Ovary (tissue), 9 donors: ENCODE results near the gene SLC1A3. TPM values are rescaled to one million over a fixed set of nuclear protein-coding genes. Genes with fewer than 3 reads are reported as not detected.

Experiments used
- DNase-seq, 5 donors: peaks; one replicate each; pipeline ENCODE4 v3.0.0-alpha.2; 2019 to 2020
- H3K27ac ChIP-seq, 2 donors: fragments of 200-600 bp; one replicate each; pipeline versions ENCODE4 v1.5.1 to v1.8.0; 2019 to 2022
- H3K27me3 ChIP-seq: fragments of 200-600 bp; one replicate; pipeline ENCODE4 v1.8.0; 2022
- H3K36me3 ChIP-seq: fragments of 200-600 bp; sonication (generic); one replicate; pipeline ENCODE4 v1.5.1; 2019
- H3K4me1 ChIP-seq: one replicate; pipeline ENCODE4 v1.8.1; 2013; ENCODE audit warnings: mild to moderate bottlenecking, moderate library complexity; ENCODE audit not compliant: insufficient read depth
- H3K4me3 ChIP-seq: fragments of 200-600 bp; sonication (generic); one replicate; pipeline ENCODE4 v1.5.1; 2017
- H3K9me3 ChIP-seq, 2 donors: fragments of 200-600 bp in 1 of 2; sonication (generic) in 1 of 2; one replicate each; pipeline versions ENCODE4 v1.5.1 to v1.8.1; 2013 to 2019; ENCODE audit warnings: mild to moderate bottlenecking in 1 of 2, moderate library complexity in 1 of 2
- CTCF ChIP-seq, 3 donors: fragments of 450-650 bp in 2 of 3; fragments of 200-600 bp in 1 of 3; IDR thresholded peaks; one replicate each; pipeline versions ENCODE4 v1.5.1 to v1.8.0; 2016 to 2022; ENCODE audit warnings: antibody characterized with exemption in 3 of 3, mild to moderate bottlenecking in 1 of 3
- EP300 ChIP-seq: sonication (generic); formaldehyde crosslinking; IDR thresholded peaks from one replicate; pipeline ENCODE4 v1.6.1; 2017; ENCODE audit warnings: antibody characterized with exemption
- POLR2A ChIP-seq: fragments of 450-650 bp; IDR thresholded peaks from one replicate; pipeline ENCODE4 v1.6.1; 2017; ENCODE audit warnings: antibody characterized with exemption, mild to moderate bottlenecking, moderate library complexity
- WGBS, 3 donors: extraction: QIAGEN DNeasy Blood & Tissue Kit in 1 of 3; methylation state at CpG; one replicate each; pipeline versions ENCODE4 v1.1.5 to v1.1.7; 2013 to 2017; 5-methylcytosine and 5-hydroxymethylcytosine counted together
- intact Hi-C, 4 donors: fragments of 100-400 bp; cut with DNase I; formaldehyde crosslinking; loops; one replicate each; pipeline versions ENCODE4 v1.11.0 to v1.15.1; 2022 to 2023
- polyA plus RNA-seq, 2 donors: library from polyadenylated mRNA; stranded (reverse); fragments of 200-250 nt in 1 of 2; fragments of 350-450 nt in 1 of 2; fragmentation: Illumina TruSeq in 1 of 2; extraction: RNeasy Lipid Tissue Mini Kit (QIAGEN cat#74804) in 1 of 2; gene quantifications; one replicate each; pipeline ENCODE4 v1.2.3, GENCODE V29; 2013 to 2014
- total RNA-seq, 7 donors: library from RNA; depleted of rRNA in 2 of 7; stranded (reverse); fragments of >200 nt in 2 of 7; fragmentation: NEBNext Ultra II Directional in 3 of 7; extraction: Animal tissue kit (Norgen Biotek cat#: 25700) in 3 of 7; gene quantifications; one replicate each; pipeline versions ENCODE4 v1.1.0 to v1.2.4, GENCODE V29; 2016 to 2023
- donor health status: DM: no; HTN: no; CAD: no; lungs with moderate emphysema.
- donor health status: DM: no; HTN: no; CAD: no.
- donor health status: Bipolar disorder and iron deficiency.
- donor health status: DM: yes; HTN: yes; CAD: no.
- donor health status: DM: no; HTN: no; CAD: no.
- donor health status: DM: yes; HTN: yes; CAD: no.

SLC1A3 gene
- total and polyA plus RNA-seq, 9 donors = 5.2 to 72.3 (median 36.7) TPM

GRCh38 chr5:36685631-36686288 lies 79.4 kb downstream of the SLC1A3 start:
- no peaks in the 10 kb centered on the region for H3K4me1 ChIP-seq
- no peak for DNase-seq
- no peak overlapping the region for H3K4me3 ChIP-seq
- no peak for TF ChIP-seq EP300
- no peak for TF ChIP-seq POLR2A
- TF ChIP-seq CTCF (IDR thresholded peaks at IDR 0.05) = no peak
- H3K36me3 ChIP-seq = no peaks in the 10 kb centered on the region
- 88 to 90% (median 89%) methylated on average over 13 of the region's 13 CpGs for WGBS, 3 donors
- no peaks in the 10 kb centered on the region for H3K27me3 ChIP-seq
- intact Hi-C loops = no loop called here
- no peak overlapping the region for H3K27ac ChIP-seq
- no peaks in the 10 kb centered on the region for H3K9me3 ChIP-seq

- no peaks in the 10 kb centered on the region for H3K4me1 ChIP-seq
- TF ChIP-seq EP300 (no peak), POLR2A (no peak), CTCF (IDR thresholded peaks at IDR 0.05) (no peak)
- 88 to 91% (median 90%) methylated on average over 3 of the region's 3 CpGs for whole genome bisulfite sequencing, 3 donors
- no peak overlapping the region for H3K27ac ChIP-seq
- no peak overlapping the region for H3K4me3 ChIP-seq
- no peak for DNase-seq
- no peaks in the 10 kb centered on the region for H3K36me3 ChIP-seq
- H3K9me3 ChIP-seq = no peaks in the 10 kb centered on the region
- no peaks in the 10 kb centered on the region for H3K27me3 ChIP-seq
- intact Hi-C loops = no loop called here
These were observed 80.5 kb downstream of the SLC1A3 start for GRCh38 chr5:36686881-36687280.

- Histone ChIP-seq H3K27ac (no peak overlapping the region), H3K4me3 (no peak overlapping the region), H3K36me3 (no peaks in the 10 kb centered on the region), H3K9me3 (no peaks in the 10 kb centered on the region), H3K4me1 (no peaks in the 10 kb centered on the region), H3K27me3 (no peaks in the 10 kb centered on the region)
- intact Hi-C loops = no loop called here
- TF ChIP-seq EP300 = no peak
- TF ChIP-seq CTCF (IDR thresholded peaks at IDR 0.05) = no peak
- no peak for TF ChIP-seq POLR2A
- 92 to 95% (median 93%) methylated on average over 6 of the region's 6 CpGs for WGBS, 3 donors
- no peak for DNase-seq
These were observed 82.3 kb downstream of the SLC1A3 start for GRCh38 chr5:36688722-36689121.

GRCh38 chr5:36689225-36689624 lies 82.8 kb downstream of the SLC1A3 start:
- no peaks in the 10 kb centered on the region for H3K4me1 ChIP-seq
- intact Hi-C loops = no loop called here
- TF ChIP-seq POLR2A (no peak), EP300 (no peak), CTCF (IDR thresholded peaks at IDR 0.05) (no peak)
- no peak overlapping the region for H3K4me3 ChIP-seq
- 84 to 92% (median 89%) methylated on average over 5 of the region's 5 CpGs for WGBS, 3 donors
- no peaks in the 10 kb centered on the region for H3K36me3 ChIP-seq
- no peaks in the 10 kb centered on the region for H3K9me3 ChIP-seq
- no peak for DNase-seq
- H3K27me3 ChIP-seq = no peaks in the 10 kb centered on the region
- H3K27ac ChIP-seq = no peak overlapping the region
